Mammary epithelial cell (primary cell): ENCODE results near the gene SNAPC4.

Source experiments
- EZH2 ChIP-seq: IDR thresholded peaks from 2 replicates; pipeline ENCODE4 v1.6.1; 2012; ENCODE audit warnings: low read length, inconsistent platforms, borderline replicate concordance
- TF ChIP-seq, protein P1 (sequence below), 2 donors: IDR thresholded peaks in 1 of 2; conservative IDR thresholded peaks in 1 of 2; 2 replicates each; pipeline ENCODE4 v1.5.1; 2011 to 2012; ENCODE audit warnings: inconsistent platforms in 2 of 2, low read length in 2 of 2, mild to moderate bottlenecking in 2 of 2, control low read depth in 1 of 2, low read depth in 1 of 2; ENCODE audit not compliant: insufficient read depth in 1 of 2; ENCODE audit errors: extremely low read depth in 1 of 2

GRCh38 chr9:136373300-136374182 is 26.4 kb downstream of the SNAPC4 start, which contains the start of gene CARD9:
- TF ChIP-seq, protein P1, sequence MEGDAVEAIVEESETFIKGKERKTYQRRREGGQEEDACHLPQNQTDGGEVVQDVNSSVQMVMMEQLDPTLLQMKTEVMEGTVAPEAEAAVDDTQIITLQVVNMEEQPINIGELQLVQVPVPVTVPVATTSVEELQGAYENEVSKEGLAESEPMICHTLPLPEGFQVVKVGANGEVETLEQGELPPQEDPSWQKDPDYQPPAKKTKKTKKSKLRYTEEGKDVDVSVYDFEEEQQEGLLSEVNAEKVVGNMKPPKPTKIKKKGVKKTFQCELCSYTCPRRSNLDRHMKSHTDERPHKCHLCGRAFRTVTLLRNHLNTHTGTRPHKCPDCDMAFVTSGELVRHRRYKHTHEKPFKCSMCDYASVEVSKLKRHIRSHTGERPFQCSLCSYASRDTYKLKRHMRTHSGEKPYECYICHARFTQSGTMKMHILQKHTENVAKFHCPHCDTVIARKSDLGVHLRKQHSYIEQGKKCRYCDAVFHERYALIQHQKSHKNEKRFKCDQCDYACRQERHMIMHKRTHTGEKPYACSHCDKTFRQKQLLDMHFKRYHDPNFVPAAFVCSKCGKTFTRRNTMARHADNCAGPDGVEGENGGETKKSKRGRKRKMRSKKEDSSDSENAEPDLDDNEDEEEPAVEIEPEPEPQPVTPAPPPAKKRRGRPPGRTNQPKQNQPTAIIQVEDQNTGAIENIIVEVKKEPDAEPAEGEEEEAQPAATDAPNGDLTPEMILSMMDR (conservative IDR thresholded peaks at IDR 0.05 in 1 of 2, IDR thresholded peaks at IDR 0.05 in 1 of 2; ENCODE audit: extremely low read depth in 1 of 2, insufficient read depth in 1 of 2, low read depth in 1 of 2, low read length in 2 of 2): no peak
- no peak for TF ChIP-seq EZH2
